IMR-90 (cell line): ENCODE data around the gene SENP7. TPM values are rescaled to one million over a fixed set of nuclear protein-coding genes. Genes with fewer than 3 reads are reported as not detected.

ENCODE experiments used
- ATAC-seq: fragments of 200-7000 bp; cut with Tn5 transposase; 2 replicates; pipeline ENCODE4 v1.9.1; 2020; ENCODE audit warnings: low read depth, mild to moderate bottlenecking, moderate library complexity
- BruUV-seq: library from RNA; stranded (reverse); fragments of 400-500 nt; replicated peaks from 2 replicates; lab custom pipeline; 2021; lab: Mats Ljungman, UMichigan
- CTCF ChIA-PET: fragments of 300-600 bp; formaldehyde crosslinking; extraction: SDS; loops from one replicate; lab custom pipeline; 2021; ENCODE audit warnings: antibody characterized with exemption; lab: Yijun Ruan, JAX
- POLR2A ChIA-PET: fragments of 300-600 bp; sonication (Branson Sonifier 250); formaldehyde crosslinking; loops from one replicate; lab custom pipeline; 2022; ENCODE audit warnings: antibody characterized with exemption; ENCODE audit not compliant: unreplicated experiment; lab: Charles Lee
- DNase-seq: peaks from one replicate; pipeline ENCODE4 v3.0.0; 2013
- H2AFZ ChIP-seq: replicated peaks from 2 replicates; pipeline ENCODE3; 2013; ENCODE audit warnings: low read length, mild to moderate bottlenecking; ENCODE audit not compliant: poor library complexity
- H2AK5ac ChIP-seq: 2 replicates; pipeline ENCODE4 v1.6.1; 2013; ENCODE audit warnings: low read depth, low read length, inconsistent platforms
- H2AK9ac ChIP-seq: replicated peaks from 2 replicates; pipeline ENCODE3; 2013; ENCODE audit warnings: mild to moderate bottlenecking, low read depth, low read length, moderate library complexity; ENCODE audit not compliant: poor library complexity
- H2BK120ac ChIP-seq: 2 replicates; pipeline ENCODE4 v1.6.1; 2013; ENCODE audit warnings: low read depth, low read length, inconsistent platforms
- H2BK15ac ChIP-seq: 3 replicates; pipeline ENCODE4 v1.6.1; 2013; ENCODE audit warnings: low read depth, low read length, inconsistent platforms
- H2BK20ac ChIP-seq: 2 replicates; pipeline ENCODE4 v1.6.1; 2013; ENCODE audit warnings: low read depth, mild to moderate bottlenecking, inconsistent platforms, low read length, moderate library complexity
- H2BK5ac ChIP-seq: 2 replicates; pipeline ENCODE4 v1.6.1; 2013; ENCODE audit warnings: mild to moderate bottlenecking, low read depth, low read length, inconsistent platforms; ENCODE audit not compliant: poor library complexity, severe bottlenecking
- H3K14ac ChIP-seq: replicated peaks from 2 replicates; pipeline ENCODE4 v1.6.1; 2013; ENCODE audit warnings: low read depth, low read length, inconsistent platforms
- H3K18ac ChIP-seq: 2 replicates; pipeline ENCODE4 v1.6.1; 2013; ENCODE audit warnings: low read depth, low read length, control low read depth
- H3K23ac ChIP-seq: 2 replicates; pipeline ENCODE4 v1.6.1; 2013; ENCODE audit warnings: low read depth, low read length, inconsistent platforms
- H3K27ac ChIP-seq: 2 replicates; pipeline ENCODE4 v1.5.1; 2013; ENCODE audit warnings: mild to moderate bottlenecking, control low read depth, low read length; ENCODE audit not compliant: insufficient read depth
- H3K27me3 ChIP-seq: 2 replicates; pipeline ENCODE4 v1.6.1; 2013; ENCODE audit warnings: low read length; ENCODE audit not compliant: control insufficient read depth, insufficient read depth
- H3K36me3 ChIP-seq: 2 replicates; pipeline ENCODE4 v1.6.1; 2013; ENCODE audit warnings: low read length, mixed read lengths; ENCODE audit not compliant: control insufficient read depth, insufficient read depth
- H3K4ac ChIP-seq: 2 replicates; pipeline ENCODE4 v1.6.1; 2013; ENCODE audit warnings: low read depth, low read length, inconsistent platforms
- H3K4me1 ChIP-seq: 2 replicates; pipeline ENCODE4 v1.6.1; 2013; ENCODE audit warnings: low read length, mixed read lengths; ENCODE audit not compliant: control insufficient read depth, insufficient read depth
- H3K4me2 ChIP-seq: 2 replicates; pipeline ENCODE4 v1.6.1; 2013; ENCODE audit warnings: low read depth, mild to moderate bottlenecking, control low read depth, low read length, moderate library complexity
- H3K4me3 ChIP-seq: 2 replicates; pipeline ENCODE4 v1.5.1; 2013; ENCODE audit warnings: low read depth, mild to moderate bottlenecking, control low read depth, low read length, moderate library complexity; ENCODE audit not compliant: insufficient read depth
- H3K56ac ChIP-seq: 2 replicates; pipeline ENCODE4 v1.6.1; 2013; ENCODE audit warnings: low read length, inconsistent platforms; ENCODE audit not compliant: insufficient read depth; ENCODE audit errors: extremely low read depth
- H3K79me1 ChIP-seq, 2 experiments: 2 replicates each; pipeline ENCODE4 v1.6.1; 2013; ENCODE audit warnings: low read length in 2 of 2, inconsistent platforms in 1 of 2, low read depth in 1 of 2
- H3K9ac ChIP-seq: 2 replicates; pipeline ENCODE4 v1.6.1; 2013; ENCODE audit warnings: low read depth, low read length, control low read depth
- H3K9me1 ChIP-seq: 2 replicates; pipeline ENCODE4 v1.6.1; 2013; ENCODE audit warnings: low read length, inconsistent platforms; ENCODE audit not compliant: insufficient read depth
- H3K9me3 ChIP-seq: 2 replicates; pipeline ENCODE4 v1.6.1; 2013; ENCODE audit warnings: low read length; ENCODE audit not compliant: control insufficient read depth, insufficient read depth
- H4K20me1 ChIP-seq: 2 replicates; pipeline ENCODE4 v1.6.1; 2013; ENCODE audit warnings: low read length, inconsistent platforms; ENCODE audit not compliant: insufficient read depth
- H4K5ac ChIP-seq: 2 replicates; pipeline ENCODE4 v1.6.1; 2013; ENCODE audit warnings: mild to moderate bottlenecking, low read depth, low read length, control low read depth
- H4K8ac ChIP-seq, 2 experiments: 2 replicates each; pipeline ENCODE4 v1.6.1; 2013; ENCODE audit warnings: low read depth in 2 of 2, low read length in 2 of 2, control low read depth in 1 of 2, inconsistent platforms in 1 of 2
- H4K91ac ChIP-seq: 2 replicates; pipeline ENCODE4 v1.6.1; 2013; ENCODE audit warnings: low read depth, low read length, inconsistent platforms; ENCODE audit not compliant: insufficient read depth
- BHLHE40 ChIP-seq: fragments of 150-350 bp; IDR thresholded peaks from 2 replicates; pipeline ENCODE4 v1.6.1; 2016; ENCODE audit warnings: mild to moderate bottlenecking, low read depth, low read length
- CEBPB ChIP-seq: IDR thresholded peaks from 2 replicates; pipeline ENCODE4 v1.6.1; 2012; ENCODE audit warnings: low read depth, low read length, improper control_type of control experiment
- CHD1 ChIP-seq: IDR thresholded peaks from 2 replicates; pipeline ENCODE4 v1.6.1; 2012; ENCODE audit warnings: low read depth, low read length, improper control_type of control experiment
- CTCF ChIP-seq: conservative IDR thresholded peaks from 2 replicates; pipeline ENCODE4 v1.5.1; 2012; ENCODE audit warnings: mild to moderate bottlenecking, low read depth, low read length, improper control_type of control experiment
- ELK1 ChIP-seq: fragments of 150-350 bp; IDR thresholded peaks from 2 replicates; pipeline ENCODE4 v1.6.1; 2016; ENCODE audit warnings: low read depth, mild to moderate bottlenecking, low read length, moderate library complexity, borderline replicate concordance
- FOS ChIP-seq: fragments of 150-350 bp; IDR thresholded peaks from 2 replicates; pipeline ENCODE4 v1.6.1; 2016; ENCODE audit warnings: low read depth, low read length
- MAFK ChIP-seq: IDR thresholded peaks from 2 replicates; pipeline ENCODE4 v1.6.1; 2012; ENCODE audit warnings: low read depth, low read length, improper control_type of control experiment
- MAZ ChIP-seq: IDR thresholded peaks from 2 replicates; pipeline ENCODE4 v1.6.1; 2012; ENCODE audit warnings: low read depth, mild to moderate bottlenecking, low read length, improper control_type of control experiment, moderate library complexity, borderline replicate concordance
- MXI1 ChIP-seq: IDR thresholded peaks from 2 replicates; pipeline ENCODE4 v1.6.1; 2012; ENCODE audit warnings: low read depth, mild to moderate bottlenecking, low read length, moderate library complexity, borderline replicate concordance
- NFE2L2 ChIP-seq: fragments of 150-350 bp; IDR thresholded peaks from 2 replicates; pipeline ENCODE4 v1.6.1; 2016; ENCODE audit warnings: low read depth, mild to moderate bottlenecking, low read length
- POLR2A ChIP-seq: IDR thresholded peaks from 2 replicates; pipeline ENCODE4 v1.6.1; 2012; ENCODE audit warnings: mild to moderate bottlenecking, low read depth, low read length
- RAD21 ChIP-seq: IDR thresholded peaks from 2 replicates; pipeline ENCODE4 v1.6.1; 2012; ENCODE audit warnings: low read length, improper control_type of control experiment
- RCOR1 ChIP-seq: IDR thresholded peaks from 2 replicates; pipeline ENCODE4 v1.6.1; 2012; ENCODE audit warnings: mild to moderate bottlenecking, low read length, improper control_type of control experiment; ENCODE audit not compliant: insufficient replicate concordance
- RFX5 ChIP-seq: IDR thresholded peaks from 2 replicates; pipeline ENCODE4 v1.8.0; 2012; ENCODE audit warnings: low read depth, mild to moderate bottlenecking, low read length, moderate library complexity
- SMC3 ChIP-seq: fragments of 150-350 bp; IDR thresholded peaks from 2 replicates; pipeline ENCODE4 v1.6.1; 2016; ENCODE audit warnings: low read depth, mild to moderate bottlenecking, antibody characterized with exemption, low read length, moderate library complexity
- USF2 ChIP-seq: fragments of 150-350 bp; IDR thresholded peaks from 2 replicates; pipeline ENCODE4 v1.6.1; 2017; ENCODE audit warnings: mild to moderate bottlenecking, antibody characterized with exemption, low read length, low read depth
- WGBS, 2 experiments: methylation state at CpG; one replicate each; pipeline versions ENCODE4 v1.1.5 to v1.1.7; 2013; ENCODE audit warnings: missing lambda C conversion rate in 2 of 2; ENCODE audit not compliant: insufficient read length in 1 of 2; ENCODE audit errors: extremely low coverage in 2 of 2; 5-methylcytosine and 5-hydroxymethylcytosine counted together
- dilution Hi-C: fragments of 300-500 bp; cut with HindIII; formaldehyde crosslinking; loops from one replicate; pipeline ENCODE4 v1.14.3; 2018; ENCODE audit warnings: low sequenced_read_pairs; ENCODE audit not compliant: unreplicated experiment
- in situ Hi-C: fragments of 300-500 bp; cut with MboI; formaldehyde crosslinking; loops from 3 replicates; pipeline ENCODE4 v1.14.3; 2019; ENCODE audit warnings: low sequenced_read_pairs, inconsistent platforms, mixed read lengths
- intact Hi-C: fragments of 100-400 bp; cut with micrococcal nuclease; formaldehyde crosslinking; loops from 2 replicates; pipeline ENCODE4 v1.10.0; 2022
- polyA plus RNA-seq, 3 experiments: library from polyadenylated mRNA; depleted of rRNA; stranded (reverse); fragments of >200 nt; gene quantifications; 2 replicates each; pipeline ENCODE4 v1.2.3, GENCODE V29; 2012; ENCODE audit warnings: low replicate concordance in 1 of 3
- total RNA-seq: library from RNA; depleted of rRNA; stranded (reverse); fragments of >200 nt; gene quantifications from 2 replicates; pipeline ENCODE4 v1.2.3, GENCODE V29; 2012

The SENP7 gene
- total and polyA plus RNA-seq, 2 of the 4 experiments (the other 2 are of a cell fraction), result 5.5 to 8.4 TPM

- Histone ChIP-seq H2AK5ac (0 out of 2 replicates have a peak overlapping the region, but pooled peaks have one; percentile 31), H2AK9ac (peak overlapping the region; percentile 75), H4K8ac (peak overlapping the region; percentile 86 to 100), H3K4me2 (peak overlapping the region; percentile 70), H4K91ac (peak overlapping the region; percentile 88), H3K9me3 (no peaks in the 10 kb centered on the region), H3K4me3 (peak overlapping the region; percentile 80), H4K20me1 (no peaks in the 10 kb centered on the region), H2BK120ac (peak overlapping the region; percentile 79; the same call in 1 of the 2 replicates), H3K79me1 (peaks cover 0 to 28% of the 10 kb centered on the region in 2 experiments; a peak in 3 of 4 replicates), H2BK20ac (no peak overlapping the region), H3K18ac (peak overlapping the region; percentile 40), H3K4ac (peak overlapping the region; percentile 95), H3K56ac (peak overlapping the region; percentile 87), H2BK5ac (peak overlapping the region; percentile 80), H3K23ac (peak overlapping the region; percentile 91), H3K4me1 (0 out of 2 replicates have a peak, but pooled peaks cover 2% of the 10 kb centered on the region), H4K5ac (peak overlapping the region; percentile 69), H3K9me1 (no peaks in the 10 kb centered on the region), H3K27ac (peak overlapping the region; percentile 78), H3K36me3 (no peaks in the 10 kb centered on the region), H3K14ac (peak overlapping the region; percentile 92), H3K9ac (peak overlapping the region; percentile 82), H3K27me3 (no peaks in the 10 kb centered on the region), H2BK15ac (peak overlapping the region; percentile 50; the same call in 1 of the 3 replicates), H2AFZ (peak overlapping the region; percentile 95)
- BruUV-seq, result TSS peak; percentile 52
- CTCF ChIA-PET, result interaction anchor here (0.9 kb wide), 2 partner anchors 27 to 61 kb away, joined by 3 read pairs; partner anchors contain the start of gene PCNP
- intact Hi-C loops, result loop anchor here (2.0 kb wide), 1 partner anchor 60 kb away; no protein-coding TSS in a partner anchor
- no peak for TF ChIP-seq POLR2A
- no peak for TF ChIP-seq MXI1
- TF ChIP-seq RFX5, result no peak
- TF ChIP-seq BHLHE40, result no peak
- no peak for TF ChIP-seq RCOR1
- TF ChIP-seq MAFK, result no peak
- TF ChIP-seq NFE2L2, result no peak
- TF ChIP-seq ELK1, result no peak
- no peak for TF ChIP-seq MAZ
- TF ChIP-seq CEBPB, result no peak
- TF ChIP-seq USF2, result no peak
- TF ChIP-seq CHD1, result no peak
- TF ChIP-seq RAD21, result no peak
- TF ChIP-seq FOS, result no peak
- no peak for TF ChIP-seq SMC3
- no peak for TF ChIP-seq CTCF
- POLR2A ChIA-PET, result no interaction called here
- in situ Hi-C loops, result no loop called here
- DNase-seq (no peak), ATAC-seq (peak; percentile 50; the same call in 1 of the 2 replicates)
- dilution Hi-C loops, result no loop called here
- WGBS, 2 experiments, result no CpG with 5 or more reads among the region's 9 CpGs
Observed at GRCh38 chr3:101512396-101512645, 691 bp downstream of the SENP7 start.
